ENCODE results near the gene AMBP. TPM values are rescaled to one million over a fixed set of nuclear protein-coding genes. Genes with fewer than 3 reads are reported as not detected.

AMBP gene
- total RNA-seq, 4 donors from 2014 or later, result not detected

- Histone ChIP-seq H3K4me3 (no peak overlapping the region), H3K27me3 (peaks cover 0 to 59% (median 0%) of the 10 kb centered on the region in 4 donors), H3K9me3 (no peaks in the 10 kb centered on the region), H3K27ac (replicated peaks in 1 of 4) (no peak overlapping the region), H3K4me1 (peaks cover 6 to 17% (median 13%) of the 10 kb centered on the region in 4 donors), H3K36me3 (no peaks in the 10 kb centered on the region)
- TF ChIP-seq CTCF (IDR thresholded peaks at IDR 0.05), result no peak
- no peak for TF ChIP-seq EP300 (IDR thresholded peaks at IDR 0.05)
- TF ChIP-seq POLR2AphosphoS5 (IDR thresholded peaks at IDR 0.05), result no peak
- TF ChIP-seq POLR2A (IDR thresholded peaks at IDR 0.05; ENCODE audit: low read depth), result no peak
- 77% methylated on average over 12 of the region's 12 CpGs for WGBS
- intact Hi-C loops (cut with DNase I), result no loop called here
- DNase-seq (ENCODE audit: extremely low spot score), result no peak
Observed at GRCh38 chr9:114116126-114116747, 38.1 kb upstream of the AMBP start.

GRCh38 chr9:114115654-114116125 lies 37.6 kb upstream of the AMBP start:
- H3K27ac ChIP-seq (replicated peaks in 1 of 4), result no peak overlapping the region
- H3K9me3 ChIP-seq, result no peaks in the 10 kb centered on the region
- no peak overlapping the region for H3K4me3 ChIP-seq
- peaks cover 0 to 59% (median 0%) of the 10 kb centered on the region in 4 donors for H3K27me3 ChIP-seq
- TF ChIP-seq POLR2AphosphoS5 (IDR thresholded peaks at IDR 0.05), result no peak
- no peak for TF ChIP-seq POLR2A (IDR thresholded peaks at IDR 0.05; ENCODE audit: low read depth)
- TF ChIP-seq EP300 (IDR thresholded peaks at IDR 0.05), result no peak
- no peak for TF ChIP-seq CTCF (IDR thresholded peaks at IDR 0.05)
- H3K36me3 ChIP-seq, result no peaks in the 10 kb centered on the region
- WGBS, result 82% methylated on average over 9 of the region's 9 CpGs
- H3K4me1 ChIP-seq, result peaks cover 6 to 17% (median 13%) of the 10 kb centered on the region in 4 donors
- intact Hi-C loops (cut with DNase I), result no loop called here
- no peak for DNase-seq (ENCODE audit: extremely low spot score)

GRCh38 chr9:114114364-114114763 lies 36.3 kb upstream of the AMBP start:
- TF ChIP-seq CTCF (IDR thresholded peaks at IDR 0.05), result no peak
- no peak for TF ChIP-seq POLR2AphosphoS5 (IDR thresholded peaks at IDR 0.05)
- TF ChIP-seq POLR2A (IDR thresholded peaks at IDR 0.05; ENCODE audit: low read depth), result no peak
- TF ChIP-seq EP300 (IDR thresholded peaks at IDR 0.05), result no peak
- intact Hi-C loops (cut with DNase I), result loop anchor here (5.0 kb wide), 1 partner anchor 38 kb away; no protein-coding TSS in a partner anchor
- Histone ChIP-seq H3K4me3 (no peak overlapping the region), H3K27ac (replicated peaks in 1 of 4) (no peak overlapping the region), H3K36me3 (no peaks in the 10 kb centered on the region), H3K4me1 (peaks cover 6 to 17% (median 13%) of the 10 kb centered on the region in 4 donors), H3K9me3 (no peaks in the 10 kb centered on the region), H3K27me3 (peaks cover 0 to 59% (median 0%) of the 10 kb centered on the region in 4 donors)
- 59% methylated on average over 2 of the region's 2 CpGs for whole genome bisulfite sequencing
- DNase-seq (ENCODE audit: extremely low spot score), result no peak

- H3K4me1 ChIP-seq, result peaks cover 6 to 17% (median 14%) of the 10 kb centered on the region in 4 donors
- H3K27me3 ChIP-seq, result peaks cover 0 to 52% (median 0%) of the 10 kb centered on the region in 4 donors
- no peaks in the 10 kb centered on the region for H3K9me3 ChIP-seq
- 29% methylated on average over 10 of the region's 10 CpGs for WGBS
- TF ChIP-seq POLR2AphosphoS5 (IDR thresholded peaks at IDR 0.05) (peak; percentile 30 to 44), EP300 (IDR thresholded peaks at IDR 0.05) (no peak)
- H3K4me3 ChIP-seq, result no peak overlapping the region
- intact Hi-C loops (cut with DNase I), result loop anchor here (5.0 kb wide), 1 partner anchor 39 kb away; no protein-coding TSS in a partner anchor
- H3K36me3 ChIP-seq, result no peaks in the 10 kb centered on the region
- DNase-seq (ENCODE audit: extremely low spot score), result peak; percentile 95
- peak overlapping the region in 2 of 4 donors; percentile 27 to 29 for H3K27ac ChIP-seq (replicated peaks in 1 of 4)
Observed at GRCh38 chr9:114112778-114113584, 34.9 kb upstream of the AMBP start.

GRCh38 chr9:114112325-114112724 lies 34.2 kb upstream of the AMBP start:
- intact Hi-C loops (cut with DNase I), result loop anchor here (5.0 kb wide), 1 partner anchor 40 kb away; no protein-coding TSS in a partner anchor
- Histone ChIP-seq H3K36me3 (no peaks in the 10 kb centered on the region), H3K4me1 (peaks cover 6 to 19% (median 15%) of the 10 kb centered on the region in 4 donors), H3K9me3 (no peaks in the 10 kb centered on the region), H3K27me3 (peaks cover 0 to 46% (median 0%) of the 10 kb centered on the region in 4 donors), H3K4me3 (no peak overlapping the region), H3K27ac (replicated peaks in 1 of 4) (peak overlapping the region in 2 of 4 donors; percentile 1 to 27)
- DNase-seq (ENCODE audit: extremely low spot score), result no peak
- 71% methylated on average over 1 of the region's 1 CpG for WGBS
- TF ChIP-seq POLR2A (IDR thresholded peaks at IDR 0.05; ENCODE audit: low read depth), result no peak
- no peak for TF ChIP-seq CTCF (IDR thresholded peaks at IDR 0.05)
- no peak for TF ChIP-seq EP300 (IDR thresholded peaks at IDR 0.05)
- TF ChIP-seq POLR2AphosphoS5 (IDR thresholded peaks at IDR 0.05), result no peak

Measured in esophagus muscularis mucosa (tissue), 4 donors.